ENCODE measurements around the gene FAM124A.

- TF ChIP-seq CTCF (IDR thresholded peaks at IDR 0.05) (no peak), POLR2A (IDR thresholded peaks at IDR 0.05) (no peak)
Observed at GRCh38 chr13:51181786-51182383, 40.3 kb upstream of the FAM124A start.

All from uterus (tissue), 2 donors.